ENCODE data around the gene CFAP68. TPM values are rescaled to one million over a fixed set of nuclear protein-coding genes. Genes with fewer than 3 reads are reported as not detected.

The CFAP68 gene
- total and polyA plus RNA-seq, 9 of the 15 experiments (the other 6 are each of a cell fraction or from before 2014, with no cell fraction given) = 22.8 to 72.3 (median 52.5) TPM

GRCh38 chr11:111918390-111919256 lies 39.3 kb downstream of the CFAP68 start, which contains the start of gene C11orf52 (continued):
- no peak for TF ChIP-seq CEBPG (CRISPR knock-in tag; IDR thresholded peaks at IDR 0.05)
- TF ChIP-seq CEBPG (tag; conservative IDR thresholded peaks at IDR 0.05 in 1 of 2, IDR thresholded peaks at IDR 0.05 in 1 of 2) = peak in 1 of 2 experiments; percentile 39; a peak in 1 of 4 replicates
- 0 out of 2 replicates have a peak, but pooled peaks have one; percentile 18 for TF ChIP-seq ZFX (CRISPR knock-in tag; IDR thresholded peaks at IDR 0.05)
- TF ChIP-seq TGIF2 (CRISPR knock-in tag; IDR thresholded peaks at IDR 0.05) = no peak
- TF ChIP-seq TFAP4 (CRISPR knock-in tag; IDR thresholded peaks at IDR 0.05; ENCODE audit: borderline replicate concordance) = peak; percentile 95
- TF ChIP-seq E2F3 (CRISPR knock-in tag; IDR thresholded peaks at IDR 0.05) = no peak
- TF ChIP-seq PHF20 (IDR thresholded peaks at IDR 0.05; ENCODE audit: partially characterized antibody) = peak; percentile 47
- peak; percentile 87 for TF ChIP-seq ELF1 (tag; IDR thresholded peaks at IDR 0.05)
- TF ChIP-seq ZNF354B (CRISPR knock-in tag; IDR thresholded peaks at IDR 0.05) = no peak
- TF ChIP-seq DACH1 (IDR thresholded peaks at IDR 0.05; ENCODE audit: partially characterized antibody) = peak; percentile 22
- TF ChIP-seq FOXK2 (conservative IDR thresholded peaks at IDR 0.05 in 1 of 2, IDR thresholded peaks at IDR 0.05 in 1 of 2; ENCODE audit: low read depth in 2 of 2) = 0 out of 4 replicates have a peak, but pooled peaks of 1 of the 2 experiments have one; percentile 19
- TF ChIP-seq BACH1 (tag; IDR thresholded peaks at IDR 0.05) = no peak
- TF ChIP-seq PHF8 (IDR thresholded peaks at IDR 0.05; ENCODE audit: borderline replicate concordance, low read length) = peak; percentile 27; the same call in 1 of the 2 replicates
- TF ChIP-seq RFX1 (IDR thresholded peaks at IDR 0.05) = peak; percentile 58
- peak; percentile 20; the same call in 1 of the 2 replicates for TF ChIP-seq ZBTB33 (CRISPR knock-in tag; IDR thresholded peaks at IDR 0.05)
